NCI-H748 treated with DMSO at 0.1 percent for 48 hours (cell line): ENCODE data around the gene B3GALT5.

Experiments used
- DNase-seq: peaks from one replicate; lab custom pipeline; 2025; lab: John Stamatoyannopoulos, UW

The B3GALT5 gene

DNA sequence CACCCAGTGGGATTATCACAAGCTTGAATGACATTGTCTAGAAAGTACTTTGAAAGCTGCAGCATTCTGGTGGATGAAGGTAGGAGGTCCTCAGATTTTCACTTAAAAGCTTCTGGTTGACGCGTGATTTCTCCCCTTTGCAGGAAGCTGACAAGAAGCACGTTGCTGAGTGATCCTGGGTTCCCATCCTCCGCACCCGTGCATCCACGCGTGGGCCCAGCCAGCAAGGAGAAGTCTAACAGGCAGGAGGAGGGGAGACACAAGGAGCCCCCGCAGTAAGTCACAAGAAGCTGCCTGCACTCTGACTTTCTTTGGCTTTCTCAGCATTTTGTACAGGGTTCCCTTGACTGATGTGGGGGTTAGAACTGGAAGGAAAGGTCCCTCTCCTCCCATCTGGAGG lies 7.8 kb upstream of the B3GALT5 start:
- no peak for DNase-seq

- no peak for DNase-seq
These were observed 2.0 kb upstream of the B3GALT5 start for GRCh38 chr21:39610703-39611102.

GRCh38 chr21:39611551-39612190 lies 1.1 kb upstream of the B3GALT5 start:
- no peak for DNase-seq

DNA sequence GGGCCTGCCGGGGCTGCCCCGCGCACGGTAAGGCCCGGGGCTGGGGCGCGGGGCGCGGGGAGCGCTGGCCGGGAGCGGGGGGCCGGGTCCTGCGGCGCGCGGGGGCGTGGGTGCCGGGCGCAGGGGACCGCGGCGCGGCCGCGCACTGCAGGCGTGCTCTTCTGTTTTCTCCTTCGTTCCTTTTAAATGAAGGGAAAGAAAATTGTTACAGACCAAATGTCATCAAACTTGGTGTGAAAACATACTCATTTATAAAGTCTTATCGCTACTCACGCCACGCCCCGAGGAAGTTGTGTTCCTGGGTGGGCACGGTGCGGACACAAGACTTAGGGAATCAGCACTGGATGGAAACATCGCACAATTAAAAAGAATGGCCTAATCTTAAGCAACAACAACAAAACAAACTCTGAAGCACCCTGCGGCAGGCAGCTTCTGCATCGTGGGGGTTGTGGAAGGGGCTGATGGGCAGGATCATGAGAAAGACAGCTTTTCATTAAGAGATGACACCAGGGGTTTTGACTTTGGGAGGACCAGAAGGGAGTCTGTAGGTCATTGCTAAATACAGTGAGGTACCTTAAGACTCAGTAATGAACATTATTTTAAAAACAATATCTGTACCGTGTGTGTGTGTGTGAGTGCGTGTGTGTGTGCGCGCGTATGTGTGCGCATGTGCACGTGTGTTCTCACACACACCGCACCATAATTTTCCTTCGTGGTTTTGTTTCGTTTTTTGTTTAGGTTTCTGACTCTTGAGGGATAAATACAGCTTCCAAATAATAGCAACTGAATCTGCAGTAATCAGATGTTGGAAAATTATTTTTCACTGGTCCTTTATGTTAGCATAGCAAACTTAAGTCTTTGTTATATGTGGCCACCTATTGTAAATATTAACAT lies 548 bp downstream of the B3GALT5 start:
- peak; percentile 15 for DNase-seq

DNA sequence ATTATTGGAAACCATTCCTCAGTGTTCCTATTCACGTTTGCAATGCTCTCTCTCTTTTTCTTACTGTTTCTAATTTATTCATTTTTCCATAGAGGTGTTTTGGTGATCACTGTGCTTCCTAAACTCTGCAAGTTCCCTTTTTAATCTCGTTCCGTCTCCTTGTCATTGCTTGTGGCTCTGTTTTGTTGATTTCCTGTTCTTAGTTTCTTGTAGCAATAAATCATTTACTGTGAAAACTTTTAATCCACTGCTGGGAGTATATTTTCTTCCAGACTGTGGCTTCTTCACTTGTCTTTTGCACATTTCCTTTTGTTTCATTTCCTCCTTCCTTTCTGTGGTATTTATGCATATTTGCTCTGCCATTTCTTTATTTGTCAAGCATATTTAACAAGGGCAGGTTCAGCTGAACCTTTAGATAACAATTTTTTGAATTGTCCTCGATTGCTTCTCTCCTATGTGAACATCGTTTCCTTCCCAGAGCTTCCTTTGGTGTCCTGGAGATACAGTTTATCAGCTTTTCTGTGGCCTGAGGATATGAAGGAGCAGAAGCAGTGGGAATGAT lies 3.6 kb downstream of the B3GALT5 start:
- DNase-seq = no peak

DNA sequence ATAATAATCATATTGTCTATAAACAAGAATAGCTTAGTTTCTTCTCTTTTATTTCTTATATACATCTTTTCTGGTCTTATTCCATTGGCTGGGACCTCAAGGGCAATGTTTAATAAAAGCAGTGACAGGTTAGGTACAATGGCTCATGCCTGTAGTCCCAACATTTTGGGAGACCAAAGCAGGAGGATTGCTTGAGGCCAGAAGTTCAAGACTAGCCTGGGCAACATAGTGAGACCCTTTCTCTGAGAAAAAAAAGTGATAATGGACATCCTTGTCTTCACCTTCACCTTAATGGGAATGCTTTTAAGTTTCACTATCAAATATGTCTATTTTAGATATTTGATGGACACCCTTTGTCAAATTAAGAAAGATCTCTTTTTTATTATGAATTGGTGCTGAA lies 8.1 kb downstream of the B3GALT5 start:
- DNase-seq = no peak

- DNase-seq = no peak
These were observed 12.6 kb downstream of the B3GALT5 start for GRCh38 chr21:39625211-39625895.

- no peak for DNase-seq
These were observed 15.6 kb downstream of the B3GALT5 start for GRCh38 chr21:39628385-39628784.

- DNase-seq = no peak
These were observed 17.5 kb downstream of the B3GALT5 start for GRCh38 chr21:39630191-39630591.

DNA sequence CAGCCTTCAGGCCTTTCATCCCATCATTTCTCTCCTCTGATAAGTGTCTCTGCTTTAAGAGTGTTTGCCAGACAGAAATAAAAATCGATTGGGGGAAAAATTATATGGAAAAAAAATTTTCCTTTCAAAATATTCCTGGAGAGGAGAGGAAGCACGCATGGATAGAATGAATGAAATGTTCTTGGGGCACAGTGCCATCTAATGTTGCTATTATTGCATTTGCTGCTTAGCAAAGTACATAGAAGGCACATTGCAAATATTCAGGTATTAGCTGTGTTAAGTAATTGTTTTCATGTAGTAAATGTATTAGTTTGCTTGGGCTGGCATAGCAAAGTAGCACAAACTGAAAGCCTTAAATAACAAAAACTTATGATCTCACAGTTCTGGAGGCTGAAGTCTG lies 18.1 kb downstream of the B3GALT5 start:
- no peak for DNase-seq

DNA sequence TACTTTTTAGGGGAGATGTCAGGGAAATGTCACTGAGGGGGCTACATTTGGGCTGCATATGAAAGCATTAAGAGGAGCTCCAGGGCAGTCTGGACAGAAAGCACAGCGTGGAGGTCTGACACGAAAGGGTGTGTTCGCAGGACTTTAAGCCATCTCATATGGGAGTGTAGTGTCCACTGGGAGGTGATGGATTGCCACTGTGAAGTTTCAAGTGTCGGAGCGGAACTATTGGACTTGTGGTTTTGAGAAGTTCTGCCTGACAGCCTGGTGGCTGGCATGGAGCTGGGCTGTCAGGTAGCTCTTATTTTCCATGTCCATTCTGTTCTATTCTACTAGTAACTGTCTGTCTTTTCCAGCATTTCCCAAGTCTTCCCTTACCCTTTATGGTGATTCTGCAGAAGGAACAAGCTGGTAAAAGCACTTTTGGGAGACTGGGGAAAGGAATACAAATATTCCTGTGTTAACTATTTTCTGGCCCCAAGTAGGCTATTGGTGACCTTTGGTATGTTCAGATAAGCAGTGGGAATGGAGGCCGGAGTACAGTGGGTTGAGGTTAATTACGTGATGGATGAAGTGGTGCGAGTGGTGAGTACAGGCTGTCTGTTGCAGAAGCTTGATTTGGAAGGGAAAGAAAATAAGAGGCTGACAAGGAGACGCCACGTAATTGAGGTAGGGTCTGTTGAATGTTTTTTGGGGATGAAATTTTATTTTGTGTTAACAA lies 19.3 kb downstream of the B3GALT5 start:
- DNase-seq = no peak

GRCh38 chr21:39632796-39633442 lies 20.2 kb downstream of the B3GALT5 start:
- no peak for DNase-seq

- no peak for DNase-seq
These were observed 21.0 kb downstream of the B3GALT5 start for GRCh38 chr21:39633770-39634181.

DNA sequence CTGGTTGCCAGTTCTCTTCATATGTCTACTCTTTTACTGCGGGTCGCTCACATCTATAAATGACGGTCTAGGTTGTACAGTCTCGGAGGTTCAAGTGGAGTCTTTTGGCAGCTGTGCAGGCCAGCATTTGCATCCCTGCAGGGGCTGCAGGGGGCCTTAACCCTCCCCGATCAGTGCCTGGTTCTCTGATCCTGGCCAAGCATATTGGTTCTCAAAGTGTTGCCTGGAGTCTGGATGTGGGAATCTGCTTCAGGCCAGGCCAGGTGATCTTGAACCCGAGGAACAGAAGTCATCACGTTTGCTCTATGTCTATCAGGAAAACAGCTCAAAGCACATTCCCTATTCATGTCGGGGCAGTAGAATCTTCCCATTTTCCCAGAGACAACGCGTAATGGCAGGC lies 21.8 kb downstream of the B3GALT5 start:
- no peak for DNase-seq

GRCh38 chr21:39637197-39637970 lies 24.6 kb downstream of the B3GALT5 start:
- peak; percentile 25 for DNase-seq

GRCh38 chr21:39637971-39638240 lies 25.2 kb downstream of the B3GALT5 start:
- DNase-seq = no peak

GRCh38 chr21:39638281-39638680 lies 25.5 kb downstream of the B3GALT5 start:
- no peak for DNase-seq

GRCh38 chr21:39640754-39641153 lies 28.0 kb downstream of the B3GALT5 start:
- DNase-seq = no peak

GRCh38 chr21:39641827-39642450 lies 29.2 kb downstream of the B3GALT5 start:
- DNase-seq = no peak

- DNase-seq = no peak
These were observed 31.4 kb downstream of the B3GALT5 start for GRCh38 chr21:39644062-39644560.
